ENCODE measurements around the gene GNG8. TPM values are rescaled to one million over a fixed set of nuclear protein-coding genes. Genes with fewer than 3 reads are reported as not detected.

The GNG8 gene
- total and polyA plus RNA-seq, 7 donors = not detected

DNA sequence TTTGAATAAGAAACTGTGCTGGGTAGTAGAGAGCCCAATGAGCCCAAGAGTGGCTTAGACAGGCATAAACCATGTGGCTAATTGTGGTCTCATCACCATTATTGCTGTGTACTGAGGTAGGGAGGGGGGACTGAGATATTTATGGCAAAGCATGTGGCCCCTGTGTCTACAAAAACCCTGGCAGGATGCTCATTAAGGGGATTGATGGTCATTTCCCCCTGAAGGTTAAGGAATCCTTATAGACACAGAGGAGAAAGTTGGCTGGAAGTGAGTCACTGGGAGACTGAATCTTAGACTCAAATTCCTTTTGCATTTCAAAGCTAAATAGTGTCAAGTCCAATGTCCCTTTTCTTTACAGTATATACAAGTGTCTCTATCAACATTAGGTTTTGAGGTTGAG lies 34.8 kb upstream of the GNG8 start:
- TF ChIP-seq POLR2AphosphoS5 (IDR thresholded peaks at IDR 0.05) (no peak), POLR2A (IDR thresholded peaks at IDR 0.05) (no peak), EP300 (IDR thresholded peaks at IDR 0.05) (no peak), CTCF (IDR thresholded peaks at IDR 0.05) (no peak)
- no peak for DNase-seq

DNA sequence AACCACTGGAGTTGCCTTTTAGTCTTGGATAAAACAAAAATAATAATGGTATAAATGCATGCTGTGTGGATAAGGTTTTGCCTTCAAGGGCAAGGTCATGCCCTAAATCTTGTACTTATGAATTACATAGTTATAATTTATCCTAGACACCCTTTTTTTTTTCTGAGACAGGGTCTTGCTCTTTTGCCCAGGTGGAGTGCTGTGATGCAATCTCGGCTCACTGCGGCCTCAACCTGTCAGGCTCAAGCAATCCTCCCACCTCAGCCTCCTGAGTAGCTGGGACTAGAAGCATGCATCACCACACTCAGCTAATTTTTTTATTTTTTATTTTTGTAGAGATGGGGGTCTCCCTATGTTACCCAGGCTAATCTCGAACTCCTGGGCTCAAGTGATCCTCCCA lies 32.7 kb upstream of the GNG8 start:
- TF ChIP-seq POLR2AphosphoS5 (IDR thresholded peaks at IDR 0.05) = no peak
- TF ChIP-seq POLR2A (IDR thresholded peaks at IDR 0.05) = no peak
- no peak for TF ChIP-seq EP300 (IDR thresholded peaks at IDR 0.05)
- no peak for TF ChIP-seq CTCF (IDR thresholded peaks at IDR 0.05)
- H3K4me1 ChIP-seq = no peaks in the 10 kb centered on the region
- H3K27ac ChIP-seq = no peak overlapping the region
- DNase-seq = no peak
- intact Hi-C loops (cut with DNase I) = no loop called here
- H3K36me3 ChIP-seq = peaks cover under 1 to 10% (median 1%) of the 10 kb centered on the region in 4 donors
- no peaks in the 10 kb centered on the region for H3K27me3 ChIP-seq
- no peak overlapping the region for H3K4me3 ChIP-seq
- WGBS, 2 donors = 83 to 86% methylated on average over 3 of the region's 3 CpGs
- H3K9me3 ChIP-seq = no peaks in the 10 kb centered on the region

More for the DNA sequence above, 34.8 kb upstream of the GNG8 start:
- H3K36me3 ChIP-seq = peaks cover 6 to 30% (median 18%) of the 10 kb centered on the region in 4 donors
- H3K4me3 ChIP-seq = no peak overlapping the region
- no peaks in the 10 kb centered on the region for H3K9me3 ChIP-seq
- no peak overlapping the region for H3K27ac ChIP-seq
- H3K4me1 ChIP-seq = no peaks in the 10 kb centered on the region
- no peaks in the 10 kb centered on the region for H3K27me3 ChIP-seq
- intact Hi-C loops (cut with DNase I) = no loop called here

GRCh38 chr19:46665072-46665471 lies 29.1 kb upstream of the GNG8 start:
- Histone ChIP-seq H3K27me3 (no peaks in the 10 kb centered on the region), H3K27ac (no peak overlapping the region), H3K36me3 (no peaks in the 10 kb centered on the region), H3K4me1 (peaks cover 0 to 12% (median 9%) of the 10 kb centered on the region in 4 donors), H3K4me3 (no peak overlapping the region), H3K9me3 (no peaks in the 10 kb centered on the region)
- intact Hi-C loops (cut with DNase I) = no loop called here
- 85 to 89% methylated on average over 8 of the region's 8 CpGs for WGBS, 2 donors
- no peak for TF ChIP-seq POLR2A (IDR thresholded peaks at IDR 0.05)
- no peak for TF ChIP-seq POLR2AphosphoS5 (IDR thresholded peaks at IDR 0.05)
- no peak for TF ChIP-seq EP300 (IDR thresholded peaks at IDR 0.05)
- no peak for TF ChIP-seq CTCF (IDR thresholded peaks at IDR 0.05)
- no peak for DNase-seq

- WGBS, 2 donors = 4 to 8% methylated on average over 19 of the region's 19 CpGs
- H3K27me3 ChIP-seq = no peaks in the 10 kb centered on the region
- intact Hi-C loops (cut with DNase I) = loop anchor here (1.0 kb wide), 1 partner anchor 48 kb away; no protein-coding TSS in a partner anchor
- H3K27ac ChIP-seq = peak overlapping the region; percentile 80 to 90 (median 88)
- TF ChIP-seq CTCF (IDR thresholded peaks at IDR 0.05) = peak; percentile 89 to 95 (median 92)
- no peak for TF ChIP-seq EP300 (IDR thresholded peaks at IDR 0.05)
- no peak for TF ChIP-seq POLR2A (IDR thresholded peaks at IDR 0.05)
- peak in 3 of 4 donors; percentile 14 to 30 (median 29) for TF ChIP-seq POLR2AphosphoS5 (IDR thresholded peaks at IDR 0.05)
- peak; percentile 95 for DNase-seq
- no peaks in the 10 kb centered on the region for H3K9me3 ChIP-seq
- peaks cover 0 to 1% (median 0%) of the 10 kb centered on the region in 4 donors for H3K36me3 ChIP-seq
- peak overlapping the region in 3 of 4 donors; percentile 25 to 93 (median 41) for H3K4me3 ChIP-seq
- H3K4me1 ChIP-seq = peaks cover 0 to 37% (median 24%) of the 10 kb centered on the region in 4 donors
Measured at GRCh38 chr19:46661735-46662592, 26.0 kb upstream of the GNG8 start.
